ENCODE data around the gene RAB8B.

RAB8B gene

DNA sequence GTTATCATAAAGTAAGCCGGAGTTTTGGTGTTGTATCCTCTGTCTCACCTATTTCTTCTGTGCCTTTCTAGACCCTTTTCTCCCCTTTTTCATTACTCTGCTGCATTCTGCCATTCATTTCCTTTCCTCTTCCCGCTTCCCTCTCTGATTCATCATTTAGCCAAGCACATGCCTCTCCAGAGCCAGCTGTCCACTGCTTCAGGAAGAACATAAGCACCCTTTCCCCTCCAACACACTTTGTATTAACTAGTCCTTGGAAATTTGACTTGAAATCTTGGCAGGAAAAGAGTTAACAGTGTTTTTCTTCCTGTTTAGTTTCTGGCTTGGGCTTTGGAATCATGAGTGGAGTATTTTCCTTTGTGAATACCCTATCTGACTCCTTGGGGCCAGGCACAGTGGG is 97.7 kb downstream of the RAB8B start:
- DNase-seq = no peak
- H3K9me3 ChIP-seq (ENCODE audit: severe bottlenecking) = no peaks in the 10 kb centered on the region
- TF ChIP-seq, protein P1, sequence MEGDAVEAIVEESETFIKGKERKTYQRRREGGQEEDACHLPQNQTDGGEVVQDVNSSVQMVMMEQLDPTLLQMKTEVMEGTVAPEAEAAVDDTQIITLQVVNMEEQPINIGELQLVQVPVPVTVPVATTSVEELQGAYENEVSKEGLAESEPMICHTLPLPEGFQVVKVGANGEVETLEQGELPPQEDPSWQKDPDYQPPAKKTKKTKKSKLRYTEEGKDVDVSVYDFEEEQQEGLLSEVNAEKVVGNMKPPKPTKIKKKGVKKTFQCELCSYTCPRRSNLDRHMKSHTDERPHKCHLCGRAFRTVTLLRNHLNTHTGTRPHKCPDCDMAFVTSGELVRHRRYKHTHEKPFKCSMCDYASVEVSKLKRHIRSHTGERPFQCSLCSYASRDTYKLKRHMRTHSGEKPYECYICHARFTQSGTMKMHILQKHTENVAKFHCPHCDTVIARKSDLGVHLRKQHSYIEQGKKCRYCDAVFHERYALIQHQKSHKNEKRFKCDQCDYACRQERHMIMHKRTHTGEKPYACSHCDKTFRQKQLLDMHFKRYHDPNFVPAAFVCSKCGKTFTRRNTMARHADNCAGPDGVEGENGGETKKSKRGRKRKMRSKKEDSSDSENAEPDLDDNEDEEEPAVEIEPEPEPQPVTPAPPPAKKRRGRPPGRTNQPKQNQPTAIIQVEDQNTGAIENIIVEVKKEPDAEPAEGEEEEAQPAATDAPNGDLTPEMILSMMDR (IDR thresholded peaks at IDR 0.05; ENCODE audit: low read depth, low read length) = no peak
- no peak overlapping the region for H3K27ac ChIP-seq
- H3K27me3 ChIP-seq (ENCODE audit: insufficient read depth, low read depth, severe bottlenecking) = no peaks in the 10 kb centered on the region
- no peaks in the 10 kb centered on the region for H3K36me3 ChIP-seq
- no peak overlapping the region for H3K4me3 ChIP-seq (ENCODE audit: low read depth, low read length)

DNA sequence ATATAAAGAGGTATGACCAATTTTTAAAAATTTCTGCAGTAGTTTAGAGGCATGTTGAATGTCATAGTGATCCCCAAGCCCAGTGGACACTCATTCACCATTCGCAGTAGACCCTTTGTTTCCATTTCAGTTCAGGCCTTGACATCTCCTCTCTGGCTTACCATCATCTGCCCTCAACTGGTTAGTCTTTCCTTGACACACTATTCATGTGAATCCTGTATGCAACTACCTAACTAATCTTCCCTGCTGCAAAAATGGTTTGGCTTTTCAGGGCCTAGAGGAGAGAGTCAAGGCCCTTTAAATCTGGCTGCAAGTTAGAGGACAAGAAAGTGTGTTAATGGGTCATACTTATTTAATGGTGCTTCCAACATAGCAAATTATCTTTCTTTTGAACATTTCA is 98.9 kb downstream of the RAB8B start:
- DNase-seq = no peak
- TF ChIP-seq, protein P1 (IDR thresholded peaks at IDR 0.05; ENCODE audit: low read depth, low read length) = 0 out of 2 replicates have a peak, but pooled peaks have one; percentile 12
- H3K9me3 ChIP-seq (ENCODE audit: severe bottlenecking) = no peaks in the 10 kb centered on the region
- H3K27ac ChIP-seq = no peak overlapping the region
- no peaks in the 10 kb centered on the region for H3K27me3 ChIP-seq (ENCODE audit: insufficient read depth, low read depth, severe bottlenecking)
- H3K4me3 ChIP-seq (ENCODE audit: low read depth, low read length) = no peak overlapping the region
- H3K36me3 ChIP-seq = no peaks in the 10 kb centered on the region

DNA sequence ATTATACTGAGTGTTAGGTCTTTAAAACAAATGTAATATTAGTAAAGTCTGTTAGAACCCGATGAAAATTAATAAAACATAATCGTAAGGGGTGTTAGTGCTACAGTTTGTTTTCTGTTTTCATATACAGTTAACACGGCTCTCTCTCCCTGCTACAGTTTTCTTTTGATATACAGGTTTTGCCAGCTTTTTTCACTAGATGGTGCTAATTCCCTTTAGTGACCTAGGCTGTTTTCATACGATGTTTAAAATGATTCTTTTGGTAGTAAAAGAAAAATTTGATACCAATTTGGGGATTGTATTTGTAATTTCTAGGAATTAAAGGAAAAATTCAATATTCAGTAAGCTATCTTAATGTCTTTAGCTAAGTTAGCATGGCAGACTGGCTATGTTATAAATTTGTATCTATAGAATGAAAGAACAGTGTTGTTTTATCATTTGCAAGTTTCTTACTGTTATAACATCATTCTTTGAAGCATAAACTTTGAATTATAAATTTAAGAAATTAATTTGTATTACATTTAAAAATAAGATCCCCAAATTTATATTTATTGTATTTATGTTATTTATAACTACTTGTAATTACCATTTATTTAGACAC is 99.5 kb downstream of the RAB8B start:
- no peak overlapping the region for H3K27ac ChIP-seq
- H3K9me3 ChIP-seq (ENCODE audit: severe bottlenecking) = no peaks in the 10 kb centered on the region
- H3K4me3 ChIP-seq (ENCODE audit: low read depth, low read length) = no peak overlapping the region
- no peak for DNase-seq
- TF ChIP-seq, protein P1 (IDR thresholded peaks at IDR 0.05; ENCODE audit: low read depth, low read length) = peak; percentile 28; the same call in 1 of the 2 replicates
- no peaks in the 10 kb centered on the region for H3K27me3 ChIP-seq (ENCODE audit: insufficient read depth, low read depth, severe bottlenecking)
- H3K36me3 ChIP-seq = no peaks in the 10 kb centered on the region

DNA sequence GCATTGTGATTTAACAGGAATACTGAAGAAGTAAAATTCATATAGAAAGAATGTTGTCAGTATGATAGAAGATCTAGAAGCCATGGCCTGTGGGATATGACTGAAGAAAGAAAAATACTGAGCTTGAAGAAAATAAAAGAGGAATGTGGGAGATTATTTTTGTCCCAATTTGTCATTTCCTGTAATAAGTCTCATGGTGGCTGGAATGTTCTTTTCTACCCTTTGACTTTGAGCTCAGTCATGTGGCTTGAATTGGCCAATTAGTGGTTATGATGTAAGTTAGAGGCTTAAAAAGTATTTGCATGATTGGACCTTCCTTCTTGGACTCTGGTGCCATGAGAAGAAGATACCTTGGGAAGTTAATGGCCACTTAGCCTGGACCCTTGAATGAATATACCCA is 102.1 kb downstream of the RAB8B start:
- no peaks in the 10 kb centered on the region for H3K9me3 ChIP-seq (ENCODE audit: severe bottlenecking)
- TF ChIP-seq, protein P1 (IDR thresholded peaks at IDR 0.05; ENCODE audit: low read depth, low read length) = no peak
- no peak overlapping the region for H3K4me3 ChIP-seq (ENCODE audit: low read depth, low read length)
- no peaks in the 10 kb centered on the region for H3K27me3 ChIP-seq (ENCODE audit: insufficient read depth, low read depth, severe bottlenecking)
- no peaks in the 10 kb centered on the region for H3K36me3 ChIP-seq
- no peak for DNase-seq
- no peak overlapping the region for H3K27ac ChIP-seq

DNA sequence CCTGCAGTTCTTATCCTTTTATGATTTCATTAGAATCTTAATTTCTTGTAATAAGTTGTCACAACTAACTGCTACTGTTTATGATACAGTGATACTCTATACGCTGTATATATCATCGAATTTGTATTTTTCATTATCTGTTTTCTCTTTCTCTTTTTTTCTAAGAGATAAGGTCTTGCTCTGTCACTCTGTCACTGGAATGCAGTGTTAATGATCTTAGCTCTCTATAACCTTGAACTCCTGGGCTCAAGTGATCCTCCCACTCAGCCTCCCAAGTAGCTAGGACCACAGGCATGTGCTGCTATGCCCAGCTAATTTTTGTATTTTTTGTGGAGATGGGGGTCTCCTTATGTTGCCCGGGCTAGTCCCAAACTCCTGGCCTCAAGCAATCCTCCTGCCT is 102.8 kb downstream of the RAB8B start:
- Histone ChIP-seq H3K4me3 (ENCODE audit: low read depth, low read length) (no peak overlapping the region), H3K27ac (no peak overlapping the region), H3K9me3 (ENCODE audit: severe bottlenecking) (no peaks in the 10 kb centered on the region), H3K36me3 (no peaks in the 10 kb centered on the region), H3K27me3 (ENCODE audit: insufficient read depth, low read depth, severe bottlenecking) (no peaks in the 10 kb centered on the region)
- DNase-seq = no peak
- TF ChIP-seq, protein P1 (IDR thresholded peaks at IDR 0.05; ENCODE audit: low read depth, low read length) = no peak

DNA sequence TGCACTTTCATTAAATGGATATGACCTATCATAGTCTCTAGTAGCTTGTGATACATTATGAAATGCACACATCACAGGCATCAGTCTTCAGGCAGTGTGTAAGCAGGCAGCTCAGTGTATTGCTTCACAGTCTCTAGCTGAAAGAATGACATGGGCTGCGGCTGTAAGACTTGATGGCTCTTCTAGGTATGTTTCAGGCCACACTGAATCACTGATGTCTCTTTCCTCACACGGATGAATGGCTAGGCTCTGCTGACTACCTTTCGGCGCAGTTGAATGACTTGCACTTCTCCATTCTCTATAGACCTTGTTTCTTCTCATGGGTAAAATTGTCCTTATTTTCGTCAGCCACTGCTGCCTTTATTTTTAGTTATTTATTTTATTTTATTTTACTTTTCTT is 103.4 kb downstream of the RAB8B start:
- DNase-seq = no peak
- Histone ChIP-seq H3K27me3 (ENCODE audit: insufficient read depth, low read depth, severe bottlenecking) (no peaks in the 10 kb centered on the region), H3K27ac (no peak overlapping the region), H3K4me3 (ENCODE audit: low read depth, low read length) (no peak overlapping the region), H3K9me3 (ENCODE audit: severe bottlenecking) (no peaks in the 10 kb centered on the region), H3K36me3 (no peaks in the 10 kb centered on the region)
- TF ChIP-seq, protein P1 (IDR thresholded peaks at IDR 0.05; ENCODE audit: low read depth, low read length) = no peak

Data from WERI-Rb-1 (cell line).